ENCODE results near the gene CLIP1. TPM values are rescaled to one million over a fixed set of nuclear protein-coding genes. Genes with fewer than 3 reads are reported as not detected.

CLIP1 gene
- total RNA-seq (2022; extraction: Qiagen RNA extraction): 34.7 to 42.8 TPM (median 35.5 TPM) in 5 replicates

GRCh38 chr12:122421821-122422729 lies at the start of gene CLIP1:
CLIP1 (minus strand) TSS chr12:122422669; CDS start chr12:122380452, 42,217 bp downstream.

DNA sequence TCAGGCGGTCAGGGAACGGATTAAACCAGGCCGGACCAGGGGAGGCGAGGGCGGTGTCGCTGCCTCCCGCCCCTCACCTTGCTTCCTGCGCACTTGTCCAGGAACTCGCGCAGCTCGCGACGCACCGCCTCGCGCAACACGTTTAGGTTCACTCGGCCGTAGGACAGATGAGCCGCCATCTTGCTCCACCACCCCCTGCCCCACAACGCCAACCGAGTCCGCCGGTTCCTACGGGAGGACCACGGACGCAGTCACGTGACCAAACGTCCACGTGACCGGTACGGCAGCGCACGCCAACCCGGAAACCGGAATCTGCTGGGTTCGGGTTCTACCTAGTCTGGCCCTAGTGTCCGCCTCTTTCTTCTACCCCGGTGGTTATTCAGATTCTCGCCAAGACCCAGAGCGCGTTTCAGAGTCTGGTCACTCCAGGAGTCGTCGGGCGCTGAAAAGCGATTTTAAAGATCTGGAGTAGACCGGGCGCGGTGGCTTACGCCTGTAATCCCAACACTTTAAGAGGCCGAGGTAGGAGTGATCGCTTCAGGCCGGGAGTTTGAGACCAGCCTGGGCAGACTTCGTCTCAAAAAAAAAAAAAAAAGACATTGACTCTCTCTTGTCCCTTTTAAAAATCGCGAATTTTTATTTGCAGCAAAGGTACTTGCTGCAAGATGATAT lies 156.1 kb downstream of the CLIP1 start, which contains the start of gene VPS33A:
Gene VPS33A, minus strand, starts transcription at position 265 of the 672 bp plus-strand sequence. Its CDS starts 86 bp downstream, at position 179.

GRCh38 chr12:122225683-122226365 lies 196.6 kb downstream of the CLIP1 start, which contains the start of gene DIABLO:
DIABLO (minus strand) TSS chr12:122226052; CDS start chr12:122226014, 38 bp downstream.

Other genes starting within 250 kb of the CLIP1 start
- not detected in 5 replicates for gene IL31, start 248.4 kb downstream of the CLIP1 start, total RNA-seq (2022; extraction: Qiagen RNA extraction)
- 0.09 to 0.24 TPM (median 0.21 TPM) in 5 replicates for gene LRRC43, start 239.5 kb downstream of the CLIP1 start, total RNA-seq (2022; extraction: Qiagen RNA extraction)
- 0.39 to 0.80 TPM (median 0.64 TPM) in 5 replicates for gene B3GNT4, start 219.0 kb downstream of the CLIP1 start, total RNA-seq (2022; extraction: Qiagen RNA extraction)
- 68.5 to 74.2 TPM (median 71.5 TPM) in 5 replicates for gene DIABLO, start 196.6 kb downstream of the CLIP1 start, total RNA-seq (2022; extraction: Qiagen RNA extraction)
- 18.3 to 19.0 TPM (median 18.4 TPM) in 5 replicates for gene VPS33A, start 156.2 kb downstream of the CLIP1 start, total RNA-seq (2022; extraction: Qiagen RNA extraction)
- gene ZCCHC8, start 78.3 kb upstream of the CLIP1 start, total RNA-seq (2022; extraction: Qiagen RNA extraction): 19.9 to 22.7 TPM (median 21.4 TPM) in 5 replicates
- gene RSRC2, start 104.3 kb upstream of the CLIP1 start, total RNA-seq (2022; extraction: Qiagen RNA extraction): 53.7 to 75.1 TPM (median 64.3 TPM) in 5 replicates
- gene KNTC1, start 104.6 kb upstream of the CLIP1 start, total RNA-seq (2022; extraction: Qiagen RNA extraction): 14.2 to 25.0 TPM (median 22.5 TPM) in 5 replicates